Stimulated activated CD8-positive, alpha-beta memory T cell treated with anti-CD3 and anti-CD28 coated beads, Interleukin-12 subunit alpha, Interleukin-12 subunit beta, amount 100 ng/mL, for 24 hours (primary cell): ENCODE results near the gene CIT.

ENCODE experiments used
- DNase-seq: peaks from one replicate; pipeline ENCODE4 v3.0.0-alpha.2; 2020; ENCODE audit errors: extremely low read depth

CIT gene

GRCh38 chr12:119644930-119645329 lies 232.2 kb downstream of the CIT start:
- no peak for DNase-seq

- DNase-seq, result no peak
These were observed 234.1 kb downstream of the CIT start for GRCh38 chr12:119642986-119643385.
